ENCODE results near the gene C20orf141.
"Not testable (repeated sequence)": the region's sequence is repeated elsewhere in the genome, so short reads cannot be mapped to it uniquely, and the experiment has no call there.

C20orf141 gene

GRCh38 chr20:2800521-2801285, 14.1 kb upstream of the C20orf141 start, which contains the start of gene CPXM1:
Gene CPXM1, minus strand, starts transcription at chr20:2800627. Its CDS starts 55 bp downstream, at chr20:2800572.
- DNase-seq: no peak

- no peak for DNase-seq
Measured at GRCh38 chr20:2801286-2801728, 13.5 kb upstream of the C20orf141 start.

DNA sequence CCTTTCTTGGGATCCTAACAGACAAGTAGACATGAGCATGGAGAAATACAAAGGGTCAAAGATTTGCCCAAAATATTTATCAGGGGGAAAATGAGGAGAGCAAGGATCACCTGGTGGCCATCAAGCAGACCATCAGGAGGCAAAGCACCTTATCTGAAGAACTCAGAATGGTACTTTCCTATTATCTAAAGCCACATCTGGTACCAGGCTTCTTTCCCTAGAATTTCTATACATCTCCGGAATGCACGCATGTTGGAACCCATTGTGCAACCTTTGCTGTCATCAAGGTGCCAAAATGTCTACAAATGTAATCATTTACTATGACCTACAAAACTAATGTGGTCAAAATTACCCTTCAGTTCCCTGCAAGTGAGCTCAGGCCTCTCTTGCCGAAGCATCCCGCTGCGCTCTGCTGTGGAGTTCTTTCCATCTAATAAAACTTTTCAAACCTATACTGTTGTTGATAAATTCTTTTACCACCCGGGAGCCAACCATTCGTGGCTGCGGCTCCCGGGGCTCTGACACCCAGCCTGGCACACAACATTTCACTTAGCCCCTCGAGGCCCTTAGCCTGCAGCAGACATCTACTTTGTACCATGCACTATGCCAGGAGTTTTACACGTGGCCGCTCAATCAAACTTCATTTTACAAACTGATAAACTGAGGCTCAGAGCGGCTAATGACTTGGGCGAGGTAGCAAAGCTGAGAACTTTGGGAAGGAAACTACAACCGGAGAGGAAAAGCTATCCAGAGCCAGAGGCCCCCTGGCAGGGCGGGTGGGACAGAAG, 10.6 kb upstream of the C20orf141 start:
- DNase-seq: no peak

DNA sequence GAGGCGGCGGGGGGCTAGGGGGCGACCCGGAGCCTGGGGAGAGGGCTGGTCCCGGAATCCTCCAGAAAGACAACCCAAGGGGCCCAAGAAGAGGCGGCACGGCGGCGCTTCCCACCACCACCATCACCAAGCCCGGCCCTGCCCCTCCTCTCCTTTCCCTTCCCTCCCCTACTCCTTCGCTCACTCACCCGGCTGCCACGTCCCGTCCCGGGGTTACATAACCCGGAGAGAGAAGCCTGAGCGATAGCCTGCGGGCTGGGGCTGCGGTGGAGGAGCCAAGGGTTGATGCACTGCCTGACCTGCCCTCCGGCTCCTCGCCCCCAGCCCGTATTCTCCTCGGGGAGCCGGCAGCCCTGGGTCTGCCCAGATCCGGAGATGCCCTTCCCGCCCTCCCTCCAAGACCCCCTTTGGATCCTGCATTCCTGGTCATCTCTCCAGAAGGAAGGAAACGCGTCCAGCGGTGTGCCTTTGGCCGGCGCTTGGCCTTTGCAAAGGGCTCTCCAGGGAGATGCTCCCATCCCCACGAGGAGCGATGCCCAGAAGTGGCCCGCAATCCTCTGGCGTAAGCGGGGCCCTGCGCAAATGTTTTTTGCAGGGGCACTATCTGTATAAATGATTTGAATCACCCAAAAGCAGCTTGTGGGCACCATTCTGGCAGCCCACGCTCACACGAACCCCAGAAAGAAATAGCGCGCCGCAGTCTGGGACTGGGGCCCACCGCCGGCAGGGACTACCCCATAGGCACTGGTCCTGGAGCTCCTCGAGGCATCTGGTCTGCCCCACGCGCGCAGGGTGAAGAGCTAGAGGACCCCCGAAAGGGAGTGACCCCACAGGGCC, 9.7 kb upstream of the C20orf141 start:
- DNase-seq: no peak

- DNase-seq: no peak
Measured at GRCh38 chr20:2805689-2806350, 9.0 kb upstream of the C20orf141 start.

GRCh38 chr20:2806351-2806701, 8.5 kb upstream of the C20orf141 start:
- no peak for DNase-seq

- no peak for DNase-seq
Measured at GRCh38 chr20:2807019-2807418, 7.8 kb upstream of the C20orf141 start.

GRCh38 chr20:2807929-2808328, 6.9 kb upstream of the C20orf141 start:
- DNase-seq: not testable (repeated sequence)

- DNase-seq: no peak
Measured at GRCh38 chr20:2809690-2810089, 5.1 kb upstream of the C20orf141 start.

DNA sequence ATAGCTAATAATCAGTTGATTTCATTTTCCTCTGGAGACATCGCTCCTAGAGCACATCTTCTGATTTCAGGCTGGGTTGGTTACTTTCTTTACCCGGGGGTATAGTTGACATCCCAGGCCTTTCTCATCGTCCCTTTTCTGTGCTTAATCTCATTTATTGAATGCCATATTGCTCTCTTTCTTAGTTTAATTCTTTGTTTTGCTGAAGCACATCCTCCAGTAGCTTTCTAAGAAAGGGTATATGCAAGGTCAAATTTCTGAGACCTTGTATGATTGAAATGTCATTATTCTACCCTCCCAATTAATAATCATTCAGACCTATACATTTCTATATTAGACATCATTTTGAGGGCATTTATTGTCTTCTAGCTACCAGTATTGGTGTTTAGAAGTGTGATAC, 2.6 kb upstream of the C20orf141 start:
- DNase-seq: no peak

- DNase-seq: no peak
Measured at GRCh38 chr20:2814076-2814475, 711 bp upstream of the C20orf141 start.

- no peak for DNase-seq
Measured at GRCh38 chr20:2815242-2815900, 584 bp downstream of the C20orf141 start.

GRCh38 chr20:2816030-2816582, 1.3 kb downstream of the C20orf141 start, which contains the start of gene TMEM239:
Gene TMEM239, plus strand, starts transcription at chr20:2816364. Its CDS starts 191 bp downstream, at chr20:2816555.
- DNase-seq: no peak

DNA sequence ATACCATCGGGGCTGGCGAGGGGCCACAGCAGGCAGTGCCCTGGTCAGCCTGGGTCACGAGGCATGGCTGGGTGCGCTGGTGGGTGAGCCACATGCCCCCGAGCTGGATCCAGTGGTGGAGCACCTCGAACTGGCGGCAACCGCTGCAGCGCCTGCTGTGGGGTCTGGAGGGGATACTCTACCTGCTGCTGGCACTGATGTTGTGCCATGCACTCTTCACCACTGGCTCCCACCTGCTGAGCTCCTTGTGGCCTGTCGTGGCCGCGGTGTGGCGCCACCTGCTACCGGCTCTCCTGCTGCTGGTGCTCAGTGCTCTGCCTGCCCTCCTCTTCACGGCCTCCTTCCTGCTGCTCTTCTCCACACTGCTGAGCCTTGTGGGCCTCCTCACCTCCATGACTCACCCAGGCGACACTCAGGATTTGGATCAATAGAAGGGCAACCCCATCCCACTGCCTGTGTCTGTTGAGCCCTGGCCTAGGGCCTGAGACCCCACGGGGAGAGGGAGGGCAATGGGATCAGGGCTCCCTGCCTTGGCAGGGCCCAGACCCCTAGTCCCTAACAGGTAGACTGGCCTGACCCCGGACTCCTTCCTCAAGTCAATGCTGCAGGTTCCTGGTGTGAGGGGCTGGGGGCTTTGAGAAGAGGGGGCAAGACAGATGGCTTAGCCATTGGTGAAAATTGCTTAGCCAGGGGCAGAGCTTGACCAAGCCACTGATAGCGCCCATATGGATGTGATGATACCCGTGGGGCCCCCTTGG, 2.0 kb downstream of the C20orf141 start:
- no peak for DNase-seq

DNA sequence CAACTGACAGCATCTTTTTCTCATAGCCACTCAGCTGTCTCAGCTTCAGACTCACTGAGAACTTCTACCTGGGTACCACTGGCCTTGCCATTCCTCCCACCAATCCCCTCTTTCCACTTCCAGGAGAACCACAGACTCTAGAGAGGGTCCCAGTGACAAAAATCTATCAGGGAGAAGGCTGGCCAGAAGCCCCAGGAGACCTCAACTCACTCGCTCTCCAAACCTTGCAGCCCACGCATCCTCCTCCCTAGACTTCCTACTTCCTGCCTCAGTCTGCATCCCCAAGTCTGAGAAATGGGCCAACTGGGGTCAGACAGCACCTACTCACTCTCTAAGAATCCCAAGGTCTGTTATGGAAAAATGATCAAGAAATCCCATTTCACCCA, 2.5 kb downstream of the C20orf141 start:
- no peak for DNase-seq

GRCh38 chr20:2817891-2818595, 3.3 kb downstream of the C20orf141 start:
- no peak for DNase-seq

DNA sequence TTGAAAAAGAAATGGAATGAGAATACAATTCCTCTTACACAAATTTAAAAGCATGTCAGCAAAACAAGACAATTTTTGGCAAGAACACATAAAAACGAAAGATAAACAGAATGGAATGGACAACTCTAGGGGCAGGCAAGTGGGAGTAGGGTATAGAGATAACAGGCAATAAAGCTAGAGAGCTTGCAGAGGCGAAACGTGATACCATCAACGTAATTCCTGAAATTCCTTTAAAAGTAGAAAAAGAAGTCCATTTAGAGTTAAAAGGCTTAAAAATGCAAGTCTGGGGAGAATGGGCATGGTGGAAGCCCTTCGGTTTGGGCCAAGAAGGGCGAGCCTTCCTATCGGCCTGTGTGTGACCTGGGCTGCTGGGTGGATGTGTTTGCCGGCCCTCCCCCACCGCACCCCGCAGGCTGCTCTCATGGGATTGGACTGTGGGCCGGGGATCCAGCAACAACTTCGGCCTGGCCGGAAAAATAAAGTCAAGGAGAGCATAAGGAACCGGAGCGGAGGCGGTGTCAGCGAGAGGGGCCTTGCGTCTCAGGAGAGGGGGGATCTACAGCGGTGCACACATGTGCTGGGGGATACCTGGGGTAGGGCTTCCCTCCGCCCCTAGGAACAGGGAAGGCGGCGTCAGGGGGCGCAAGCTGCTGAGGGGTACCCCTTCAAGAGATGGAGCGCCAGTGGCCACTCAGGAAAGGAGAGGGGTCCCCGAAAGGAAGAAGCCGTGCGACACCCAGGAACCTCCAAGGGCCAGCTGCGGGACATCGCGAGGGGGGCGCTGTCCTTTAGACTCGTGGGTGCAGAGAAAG, 5.5 kb downstream of the C20orf141 start:
- DNase-seq: no peak

GRCh38 chr20:2820896-2821869, 6.4 kb downstream of the C20orf141 start:
- no peak for DNase-seq

Data from activated effector memory CD4-positive, alpha-beta T cell treated with Interleukin-2 at 50 U/mL for 16 hours (primary cell).